Suprapubic skin (tissue), 4 donors: ENCODE measurements around the gene TTC21A.

ENCODE experiments used
- CTCF ChIP-seq, 2 donors: fragments of 200-600 bp in 1 of 2; fragments of 450-650 bp in 1 of 2; sonication (generic) in 1 of 2; IDR thresholded peaks; one replicate each; pipeline ENCODE4 v1.5.1; 2016 to 2019; ENCODE audit warnings: antibody characterized with exemption in 2 of 2, mild to moderate bottlenecking in 1 of 2, moderate library complexity in 1 of 2
- POLR2A ChIP-seq, 2 donors: fragments of 450-650 bp; IDR thresholded peaks; one replicate each; pipeline ENCODE4 v1.6.1; 2017; ENCODE audit warnings: antibody characterized with exemption in 2 of 2, mild to moderate bottlenecking in 2 of 2, moderate library complexity in 2 of 2
- POLR2AphosphoS5 ChIP-seq, 3 donors: sonication (generic); formaldehyde crosslinking; IDR thresholded peaks; one replicate each; pipeline ENCODE4 v1.6.1; 2017; ENCODE audit warnings: antibody characterized with exemption in 3 of 3

- TF ChIP-seq CTCF (IDR thresholded peaks at IDR 0.05) (no peak), POLR2AphosphoS5 (IDR thresholded peaks at IDR 0.05) (no peak), POLR2A (IDR thresholded peaks at IDR 0.05) (no peak)
These were observed 27.8 kb downstream of the TTC21A start for GRCh38 chr3:39135170-39135805.
